ENCODE measurements around the gene NPR2.

The NPR2 gene

GRCh38 chr9:35798658-35799374, 7.4 kb downstream of the NPR2 start:
- TF ChIP-seq GATA1 (IDR thresholded peaks at IDR 0.05; ENCODE audit: low read depth, low read length) (no peak), POLR2A (IDR thresholded peaks at IDR 0.05; ENCODE audit: low read length) (no peak)
- DNase-seq, result peak; percentile 73 to 83

GRCh38 chr9:35800530-35800929, 9.1 kb downstream of the NPR2 start:
- TF ChIP-seq POLR2A (IDR thresholded peaks at IDR 0.05; ENCODE audit: low read length), result no peak
- no peak for TF ChIP-seq GATA1 (IDR thresholded peaks at IDR 0.05; ENCODE audit: low read depth, low read length)
- no peak for DNase-seq

- no peak for TF ChIP-seq POLR2A (IDR thresholded peaks at IDR 0.05; ENCODE audit: low read length)
- no peak for TF ChIP-seq GATA1 (IDR thresholded peaks at IDR 0.05; ENCODE audit: low read depth, low read length)
Observed at GRCh38 chr9:35801328-35802128, 10.1 kb downstream of the NPR2 start.

GRCh38 chr9:35806101-35806500, 14.7 kb downstream of the NPR2 start:
- no peak for DNase-seq
- TF ChIP-seq POLR2A (IDR thresholded peaks at IDR 0.05; ENCODE audit: low read length), result no peak
- no peak for TF ChIP-seq GATA1 (IDR thresholded peaks at IDR 0.05; ENCODE audit: low read depth, low read length)

More at GRCh38 chr9:35801328-35802128, 10.1 kb downstream of the NPR2 start:
- DNase-seq, result no peak

GRCh38 chr9:35808433-35808832, 17.0 kb downstream of the NPR2 start:
- DNase-seq, result no peak
- TF ChIP-seq POLR2A (IDR thresholded peaks at IDR 0.05; ENCODE audit: low read length), result no peak
- TF ChIP-seq GATA1 (IDR thresholded peaks at IDR 0.05; ENCODE audit: low read depth, low read length), result no peak

GRCh38 chr9:35810122-35810521, 18.7 kb downstream of the NPR2 start:
- TF ChIP-seq GATA1 (IDR thresholded peaks at IDR 0.05; ENCODE audit: low read depth, low read length), result no peak

GRCh38 chr9:35811381-35812024, 20.1 kb downstream of the NPR2 start:
- no peak for DNase-seq
- no peak for TF ChIP-seq POLR2A (IDR thresholded peaks at IDR 0.05; ENCODE audit: low read length)
- TF ChIP-seq GATA1 (IDR thresholded peaks at IDR 0.05; ENCODE audit: low read depth, low read length), result no peak

More at GRCh38 chr9:35810122-35810521, 18.7 kb downstream of the NPR2 start:
- no peak for DNase-seq

- TF ChIP-seq GATA1 (IDR thresholded peaks at IDR 0.05; ENCODE audit: low read depth, low read length) (no peak), POLR2A (IDR thresholded peaks at IDR 0.05; ENCODE audit: low read length) (peak; percentile 48)
- peak; percentile 94 to 96 for DNase-seq
Observed at GRCh38 chr9:35812025-35812602, 20.7 kb downstream of the NPR2 start, which contains the start of gene SPAG8. SPAG8 (minus strand) TSS chr9:35812262; CDS start chr9:35812147, 115 bp downstream.

GRCh38 chr9:35813434-35814105, 22.2 kb downstream of the NPR2 start:
- TF ChIP-seq POLR2A (IDR thresholded peaks at IDR 0.05; ENCODE audit: low read length) (no peak), GATA1 (IDR thresholded peaks at IDR 0.05; ENCODE audit: low read depth, low read length) (no peak)

GRCh38 chr9:35814106-35814840, 22.9 kb downstream of the NPR2 start:
- TF ChIP-seq POLR2A (IDR thresholded peaks at IDR 0.05; ENCODE audit: low read length) (no peak), GATA1 (IDR thresholded peaks at IDR 0.05; ENCODE audit: low read depth, low read length) (no peak)
- DNase-seq, result peak; percentile 80 to 81

More at GRCh38 chr9:35813434-35814105, 22.2 kb downstream of the NPR2 start:
- DNase-seq, result peak; percentile 58 to 75

- TF ChIP-seq POLR2A (IDR thresholded peaks at IDR 0.05; ENCODE audit: low read length) (peak; percentile 88), GATA1 (IDR thresholded peaks at IDR 0.05; ENCODE audit: low read depth, low read length) (no peak)
- peak; percentile 97 to 98 for DNase-seq
Observed at GRCh38 chr9:35814841-35815543, 23.6 kb downstream of the NPR2 start, which contains the start of gene HINT2. HINT2 (minus strand) TSS chr9:35815042; CDS start chr9:35814979, 63 bp downstream.

- TF ChIP-seq GATA1 (IDR thresholded peaks at IDR 0.05; ENCODE audit: low read depth, low read length) (no peak), POLR2A (IDR thresholded peaks at IDR 0.05; ENCODE audit: low read length) (no peak)
- DNase-seq, result no peak
Observed at GRCh38 chr9:35816708-35817107, 25.3 kb downstream of the NPR2 start.

Data from erythroblast (primary cell).